Osteoblast (primary cell): ENCODE measurements around the gene SETD5. TPM values are rescaled to one million over a fixed set of nuclear protein-coding genes. Genes with fewer than 3 reads are reported as not detected.

Experiments
- DNase-seq: peaks from one replicate; pipeline ENCODE4 v3.0.0; 2011; ENCODE audit warnings: low spot score, mixed read lengths; ENCODE audit not compliant: insufficient read length; ENCODE audit errors: missing footprints
- H2AFZ ChIP-seq: 2 replicates; pipeline ENCODE4 v1.6.0; 2011; ENCODE audit warnings: mild to moderate bottlenecking, low read length
- H3K27ac ChIP-seq: 2 replicates; pipeline ENCODE4 v1.5.1; 2011; ENCODE audit warnings: mild to moderate bottlenecking, low read depth, low read length, moderate library complexity
- H3K27me3 ChIP-seq: 2 replicates; pipeline ENCODE4 v1.6.0; 2012; ENCODE audit warnings: mild to moderate bottlenecking, control low read depth, inconsistent platforms, low read length, moderate library complexity; ENCODE audit not compliant: insufficient read depth
- H3K36me3 ChIP-seq: 2 replicates; pipeline ENCODE4 v1.5.1; 2011; ENCODE audit warnings: mild to moderate bottlenecking, low read length, control low read depth, moderate library complexity; ENCODE audit not compliant: insufficient read depth
- H3K4me1 ChIP-seq: 2 replicates; pipeline ENCODE4 v1.5.1; 2011; ENCODE audit warnings: mild to moderate bottlenecking, low read length, control low read depth, moderate library complexity; ENCODE audit not compliant: insufficient read depth
- H3K4me2 ChIP-seq: 2 replicates; pipeline ENCODE4 v1.6.0; 2011; ENCODE audit warnings: mild to moderate bottlenecking, low read length; ENCODE audit not compliant: insufficient read depth
- H3K4me3 ChIP-seq: fragments of 200-600 bp; sonication (generic); 3 replicates; pipeline ENCODE4 v1.5.1; 2012; ENCODE audit warnings: mild to moderate bottlenecking, low read length, inconsistent platforms; ENCODE audit not compliant: insufficient read depth
- H3K79me2 ChIP-seq: 2 replicates; pipeline ENCODE4 v1.6.0; 2012; ENCODE audit warnings: mild to moderate bottlenecking, low read length, control low read depth, inconsistent platforms; ENCODE audit not compliant: insufficient read depth
- H3K9me3 ChIP-seq: 2 replicates; pipeline ENCODE4 v1.5.1; 2011; ENCODE audit warnings: low read depth, low read length, control low read depth
- H4K20me1 ChIP-seq: 2 replicates; pipeline ENCODE4 v1.6.0; 2012; ENCODE audit warnings: mild to moderate bottlenecking, low read length, control low read depth; ENCODE audit not compliant: insufficient read depth
- total RNA-seq: library from RNA; depleted of rRNA; stranded (reverse); fragments of >200 nt; gene quantifications from 2 replicates; pipeline ENCODE4 v1.2.3, GENCODE V29; 2012
- TF ChIP-seq, protein P1 (sequence below): IDR thresholded peaks from 2 replicates; pipeline ENCODE4 v1.5.1; 2011; ENCODE audit warnings: mild to moderate bottlenecking, low read depth, low read length, moderate library complexity; ENCODE audit errors: extremely low read depth

Gene SETD5
- total RNA-seq, 1 donor: 106 TPM

DNA sequence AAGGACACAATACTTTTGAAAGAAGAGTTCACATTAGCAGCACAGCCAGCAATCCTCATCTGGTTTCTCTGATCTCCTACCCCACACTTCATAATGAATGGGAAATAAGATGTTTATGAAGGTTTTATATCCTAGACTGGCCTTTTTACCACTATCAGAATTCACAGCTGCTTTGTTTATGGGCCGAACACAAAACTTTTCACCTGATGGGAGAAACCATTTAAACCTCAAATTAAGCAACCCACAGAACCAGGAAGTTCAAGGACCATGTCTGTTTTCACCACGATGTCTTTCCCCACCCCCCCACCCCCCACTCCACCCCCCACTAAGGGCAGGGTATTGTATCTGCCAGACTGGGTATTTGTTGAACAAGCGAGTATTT is 11.3 kb upstream of the SETD5 start:
- no peaks in the 10 kb centered on the region for H3K27me3 ChIP-seq
- H3K27ac ChIP-seq: no peak overlapping the region
- H4K20me1 ChIP-seq: peaks cover 11% of the 10 kb centered on the region
- H3K9me3 ChIP-seq: no peaks in the 10 kb centered on the region
- H3K36me3 ChIP-seq: peaks cover 84% of the 10 kb centered on the region
- peaks cover 3% of the 10 kb centered on the region for H3K4me1 ChIP-seq
- TF ChIP-seq, protein P1, sequence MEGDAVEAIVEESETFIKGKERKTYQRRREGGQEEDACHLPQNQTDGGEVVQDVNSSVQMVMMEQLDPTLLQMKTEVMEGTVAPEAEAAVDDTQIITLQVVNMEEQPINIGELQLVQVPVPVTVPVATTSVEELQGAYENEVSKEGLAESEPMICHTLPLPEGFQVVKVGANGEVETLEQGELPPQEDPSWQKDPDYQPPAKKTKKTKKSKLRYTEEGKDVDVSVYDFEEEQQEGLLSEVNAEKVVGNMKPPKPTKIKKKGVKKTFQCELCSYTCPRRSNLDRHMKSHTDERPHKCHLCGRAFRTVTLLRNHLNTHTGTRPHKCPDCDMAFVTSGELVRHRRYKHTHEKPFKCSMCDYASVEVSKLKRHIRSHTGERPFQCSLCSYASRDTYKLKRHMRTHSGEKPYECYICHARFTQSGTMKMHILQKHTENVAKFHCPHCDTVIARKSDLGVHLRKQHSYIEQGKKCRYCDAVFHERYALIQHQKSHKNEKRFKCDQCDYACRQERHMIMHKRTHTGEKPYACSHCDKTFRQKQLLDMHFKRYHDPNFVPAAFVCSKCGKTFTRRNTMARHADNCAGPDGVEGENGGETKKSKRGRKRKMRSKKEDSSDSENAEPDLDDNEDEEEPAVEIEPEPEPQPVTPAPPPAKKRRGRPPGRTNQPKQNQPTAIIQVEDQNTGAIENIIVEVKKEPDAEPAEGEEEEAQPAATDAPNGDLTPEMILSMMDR: no peak
- no peak overlapping the region for H3K4me3 ChIP-seq
- H3K4me2 ChIP-seq: no peak overlapping the region
- H3K79me2 ChIP-seq: peaks cover 30% of the 10 kb centered on the region
- no peak overlapping the region for H2AFZ ChIP-seq
- no peak for DNase-seq

DNA sequence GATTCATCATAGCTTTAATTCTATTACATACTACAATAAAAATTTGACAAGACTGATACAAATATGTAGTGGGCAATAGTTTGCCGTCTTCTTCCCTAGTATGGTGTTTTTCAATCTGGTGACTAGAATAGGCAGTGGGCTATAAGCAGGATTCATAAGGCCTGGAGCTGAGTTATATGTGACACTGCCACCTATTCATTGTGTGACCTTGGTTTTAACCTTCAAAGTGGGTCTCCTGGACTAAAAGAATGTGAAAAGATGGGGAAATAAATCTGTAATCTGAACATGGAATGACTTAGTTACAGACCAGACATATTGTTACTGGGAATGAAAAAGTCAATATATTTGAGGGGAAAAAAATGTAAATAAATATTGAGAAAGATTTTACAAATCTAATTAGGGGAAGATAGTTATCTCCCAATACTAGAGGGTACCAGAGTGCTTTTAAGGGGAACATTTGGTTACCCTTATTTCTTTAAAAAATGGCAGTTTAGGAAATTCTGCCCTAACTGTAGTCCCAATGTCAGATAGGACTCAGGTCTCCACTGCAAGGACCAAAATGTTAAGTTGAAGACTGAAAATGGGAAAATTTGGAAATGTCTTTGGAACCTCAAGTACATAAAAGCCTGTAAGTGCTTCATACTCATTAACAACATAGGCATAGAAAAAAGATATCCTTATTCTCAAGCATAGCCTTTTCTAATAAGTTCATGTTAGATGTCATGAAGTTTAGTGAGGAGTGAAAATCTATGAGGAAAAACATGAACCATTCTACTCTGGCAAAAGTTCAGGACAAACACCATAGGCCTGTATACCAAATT is 10.7 kb upstream of the SETD5 start:
- DNase-seq: no peak
- Histone ChIP-seq H3K4me2 (no peak overlapping the region), H3K36me3 (peaks cover 91% of the 10 kb centered on the region), H3K9me3 (no peaks in the 10 kb centered on the region), H4K20me1 (peaks cover 17% of the 10 kb centered on the region), H2AFZ (no peak overlapping the region), H3K4me1 (peaks cover 3% of the 10 kb centered on the region), H3K27ac (peak overlapping the region; percentile 11), H3K79me2 (peaks cover 37% of the 10 kb centered on the region), H3K4me3 (no peak overlapping the region), H3K27me3 (no peaks in the 10 kb centered on the region)
- TF ChIP-seq, protein P1: no peak

- Histone ChIP-seq H3K4me1 (peaks cover 3% of the 10 kb centered on the region), H3K36me3 (peaks cover 94% of the 10 kb centered on the region), H3K9me3 (no peaks in the 10 kb centered on the region), H3K27ac (peak overlapping the region; percentile 1), H3K79me2 (peaks cover 43% of the 10 kb centered on the region), H4K20me1 (peaks cover 23% of the 10 kb centered on the region), H3K4me2 (no peak overlapping the region), H3K27me3 (no peaks in the 10 kb centered on the region), H2AFZ (no peak overlapping the region), H3K4me3 (no peak overlapping the region)
- no peak for DNase-seq
- TF ChIP-seq, protein P1: no peak
Observed at GRCh38 chr3:9387322-9387655, 10.1 kb upstream of the SETD5 start.

DNA sequence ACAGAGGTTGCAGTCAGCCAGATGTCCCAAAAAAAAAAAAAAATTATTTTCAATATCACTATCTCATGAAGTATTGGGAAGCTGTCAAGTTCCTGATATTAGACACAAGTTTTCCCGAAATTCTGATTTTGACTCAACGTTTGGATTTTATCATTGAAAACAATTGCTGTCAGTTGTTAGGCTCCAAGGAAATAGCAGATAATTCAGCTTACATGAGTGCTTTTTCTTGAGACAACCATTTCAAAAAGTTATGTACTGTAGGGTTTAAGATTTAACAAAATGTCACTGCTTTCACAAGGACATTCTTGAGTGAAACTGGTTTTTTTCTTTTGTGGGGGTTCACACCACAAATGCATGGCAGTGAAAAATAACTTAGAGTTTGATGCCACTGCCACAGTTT is 9.3 kb upstream of the SETD5 start:
- no peaks in the 10 kb centered on the region for H3K9me3 ChIP-seq
- TF ChIP-seq, protein P1: no peak
- H3K27me3 ChIP-seq: no peaks in the 10 kb centered on the region
- H3K4me1 ChIP-seq: peaks cover 3% of the 10 kb centered on the region
- H3K36me3 ChIP-seq: peaks cover 94% of the 10 kb centered on the region
- H2AFZ ChIP-seq: no peak overlapping the region
- H4K20me1 ChIP-seq: peaks cover 31% of the 10 kb centered on the region
- DNase-seq: no peak
- H3K27ac ChIP-seq: peak overlapping the region; percentile 25
- no peak overlapping the region for H3K4me2 ChIP-seq
- peaks cover 51% of the 10 kb centered on the region for H3K79me2 ChIP-seq
- no peak overlapping the region for H3K4me3 ChIP-seq
